HEK293T (cell line): ENCODE measurements around the gene CDK5R2.

Source experiments
- CTBP1 ChIP-seq: fragments of 450-650 bp; IDR thresholded peaks from 2 replicates; pipeline ENCODE4 v1.6.1; 2016; ENCODE audit warnings: borderline replicate concordance
- SP1 ChIP-seq: fragments of 450-650 bp; IDR thresholded peaks from 2 replicates; pipeline ENCODE4 v1.6.1; 2017

- TF ChIP-seq CTBP1 (no peak), SP1 (no peak)
Observed at GRCh38 chr2:218952160-218952559, 7.3 kb upstream of the CDK5R2 start.
